HepG2 (cell line): ENCODE results near the gene OSM. TPM values are rescaled to one million over a fixed set of nuclear protein-coding genes. Genes with fewer than 3 reads are reported as not detected.
A peak's percentile ranks its signal among the peaks of the same experiment; 100 is the strongest.

ENCODE experiments used
- EP300 ChIP-seq, 3 experiments: sonication (generic) in 1 of 3; formaldehyde crosslinking in 1 of 3; IDR thresholded peaks; 2 replicates each; pipeline versions ENCODE4 v1.5.1 to v1.6.1; 2011 to 2020; ENCODE audit warnings: low read depth in 2 of 3, low read length in 2 of 3, borderline replicate concordance in 1 of 3, improper control_type of control experiment in 1 of 3, mild to moderate bottlenecking in 1 of 3, missing genetic modification reagents in 1 of 3, moderate library complexity in 1 of 3
- FOXK1 ChIP-seq: sonication (generic); formaldehyde crosslinking; IDR thresholded peaks from 2 replicates; pipeline ENCODE4 v1.4.0; 2020; ENCODE audit warnings: low read depth, missing genetic modification reagents, borderline replicate concordance
- GPBP1L1 ChIP-seq: sonication (generic); formaldehyde crosslinking; IDR thresholded peaks from 2 replicates; pipeline ENCODE4 v1.5.0; 2020; ENCODE audit warnings: mild to moderate bottlenecking, missing genetic modification reagents
- HIVEP1 ChIP-seq: sonication (generic); formaldehyde crosslinking; IDR thresholded peaks from 2 replicates; pipeline ENCODE4 v1.4.0; 2020; ENCODE audit warnings: mild to moderate bottlenecking, missing genetic modification reagents
- HNRNPL ChIP-seq: fragments of 200-400 bp; formaldehyde crosslinking; IDR thresholded peaks from 2 replicates; pipeline ENCODE4 v1.6.1; 2017; ENCODE audit warnings: mild to moderate bottlenecking, low read depth, low read length
- IKZF1 ChIP-seq: fragments of 450-650 bp; IDR thresholded peaks from 2 replicates; pipeline ENCODE4 v1.7.1; 2016
- IKZF4 ChIP-seq: sonication (generic); formaldehyde crosslinking; IDR thresholded peaks from 2 replicates; pipeline ENCODE4 v1.5.1; 2020; ENCODE audit warnings: borderline replicate concordance, mild to moderate bottlenecking, low read depth, missing genetic modification reagents; ENCODE audit errors: not compliant biosample characterization
- MEIS2 ChIP-seq: sonication (generic); formaldehyde crosslinking; IDR thresholded peaks from 2 replicates; pipeline ENCODE4 v1.9.0; 2021; ENCODE audit warnings: mild to moderate bottlenecking, missing genetic modification reagents
- SIX4 ChIP-seq: sonication (generic); formaldehyde crosslinking; IDR thresholded peaks from 2 replicates; pipeline ENCODE4 v1.4.0; 2020; ENCODE audit warnings: missing genetic modification reagents
- SMARCC2 ChIP-seq: fragments of 450-650 bp; IDR thresholded peaks from 2 replicates; pipeline ENCODE4 v1.6.1; 2017; ENCODE audit warnings: antibody characterized with exemption, mild to moderate bottlenecking
- UBTF ChIP-seq: sonication (generic); formaldehyde crosslinking; IDR thresholded peaks from 2 replicates; pipeline ENCODE4 v1.4.0; 2020; ENCODE audit warnings: mild to moderate bottlenecking, missing genetic modification reagents
- ZNF10 ChIP-seq: sonication (generic); formaldehyde crosslinking; IDR thresholded peaks from 2 replicates; pipeline ENCODE4 v1.4.0; 2020; ENCODE audit warnings: mild to moderate bottlenecking, low read depth, missing genetic modification reagents, borderline replicate concordance
- ZNF275 ChIP-seq: sonication (generic); formaldehyde crosslinking; IDR thresholded peaks from 2 replicates; pipeline ENCODE4 v1.8.0; 2022; ENCODE audit warnings: missing genetic modification reagents, mild to moderate bottlenecking, inconsistent platforms, borderline replicate concordance
- ZNF292 ChIP-seq: sonication (generic); formaldehyde crosslinking; IDR thresholded peaks from 2 replicates; pipeline ENCODE4 v1.8.1; 2022; ENCODE audit warnings: mild to moderate bottlenecking, low read depth, missing genetic modification reagents, borderline replicate concordance
- ZNF446 ChIP-seq: sonication (generic); formaldehyde crosslinking; IDR thresholded peaks from 2 replicates; pipeline ENCODE4 v1.5.0; 2020; ENCODE audit warnings: mild to moderate bottlenecking, missing genetic modification reagents
- ZNF510 ChIP-seq: sonication (generic); formaldehyde crosslinking; IDR thresholded peaks from 2 replicates; pipeline ENCODE4 v1.4.0; 2020; ENCODE audit warnings: low read depth, mild to moderate bottlenecking, missing genetic modification reagents
- ZNF670 ChIP-seq: sonication (generic); formaldehyde crosslinking; IDR thresholded peaks from 2 replicates; pipeline ENCODE4 v1.8.0; 2022; ENCODE audit warnings: mild to moderate bottlenecking, missing genetic modification reagents, borderline replicate concordance
- ZUFSP ChIP-seq: sonication (generic); formaldehyde crosslinking; IDR thresholded peaks from 2 replicates; pipeline ENCODE4 v1.9.0; 2021; ENCODE audit warnings: missing genetic modification reagents, mild to moderate bottlenecking, borderline replicate concordance
- polyA plus RNA-seq, 8 experiments: library from polyadenylated mRNA; depleted of rRNA in 3 of 8; stranded (reverse) in 7 of 8; unstranded in 1 of 8; fragments of >200 nt; fragmentation: Illumina TruSeq in 4 of 8; extraction: Trizol in 4 of 8; gene quantifications; 2 replicates each; pipeline versions ENCODE4 v1.2.1 to v1.2.3, GENCODE V29; 2011 to 2016; ENCODE audit warnings: low read depth in 4 of 8, missing spikeins in 1 of 8, mixed read lengths in 1 of 8; ENCODE audit not compliant: insufficient read depth in 1 of 8
- total RNA-seq, 5 experiments: library from RNA; depleted of rRNA; stranded (reverse); fragments of >200 nt; fragmentation: Illumina TruSeq; extraction: Trizol; gene quantifications; 2 replicates each; pipeline ENCODE4 v1.2.3, GENCODE V29; 2016; ENCODE audit warnings: low read depth in 1 of 5

Gene OSM
- total and polyA plus RNA-seq, 2 of the 13 experiments (the other 11 are each of a cell fraction or from before 2014, with no cell fraction given) = not detected

- no peak for TF ChIP-seq HNRNPL
- TF ChIP-seq IKZF4 (CRISPR knock-in tag) = no peak
- TF ChIP-seq ZNF510 (CRISPR knock-in tag) = no peak
- no peak for TF ChIP-seq HIVEP1
- TF ChIP-seq FOXK1 (CRISPR knock-in tag) = no peak
- no peak for TF ChIP-seq MEIS2 (CRISPR knock-in tag)
- TF ChIP-seq ZNF446 (CRISPR knock-in tag) = no peak
- no peak for TF ChIP-seq IKZF1
- TF ChIP-seq ZNF670 = no peak
- no peak for TF ChIP-seq GPBP1L1 (CRISPR knock-in tag)
- TF ChIP-seq ZNF275 = no peak
- peak; percentile 45; the same call in 1 of the 2 replicates for TF ChIP-seq UBTF
- no peak for TF ChIP-seq SIX4 (CRISPR knock-in tag)
- no peak for TF ChIP-seq ZUFSP (CRISPR knock-in tag)
- no peak for TF ChIP-seq SMARCC2
- TF ChIP-seq ZNF292 (CRISPR knock-in tag) = no peak
- TF ChIP-seq EP300 (IDR thresholded peaks at IDR 0.05; ENCODE audit: low read depth in 2 of 2, low read length in 2 of 2) = no peak
- no peak for TF ChIP-seq EP300 (CRISPR knock-in tag; IDR thresholded peaks at IDR 0.05; ENCODE audit: borderline replicate concordance)
- TF ChIP-seq ZNF10 = no peak
Measured at GRCh38 chr22:30289141-30289979, 22.7 kb upstream of the OSM start, which contains the start of gene CASTOR1 (continued).
